Peyer's patch (tissue), 4 donors: Measurements from ENCODE around the gene CPNE9.

ENCODE experiments used
- CTCF ChIP-seq, 6 experiments: fragments of 450-650 bp in 4 of 6; fragments of 200-600 bp in 2 of 6; sonication (generic) in 1 of 6; IDR thresholded peaks; one replicate each; pipeline ENCODE4 v1.5.1; 2017 to 2019; ENCODE audit warnings: antibody characterized with exemption in 6 of 6, mild to moderate bottlenecking in 3 of 6, moderate library complexity in 1 of 6
- POLR2A ChIP-seq, 2 donors: fragments of 450-650 bp; IDR thresholded peaks; one replicate each; pipeline ENCODE4 v1.5.1; 2017; ENCODE audit warnings: antibody characterized with exemption in 2 of 2, mild to moderate bottlenecking in 2 of 2, moderate library complexity in 2 of 2

GRCh38 chr3:9750556-9751411, 47.2 kb downstream of the CPNE9 start:
- TF ChIP-seq POLR2A (IDR thresholded peaks at IDR 0.05) (peak; percentile 24 to 66), CTCF (IDR thresholded peaks at IDR 0.05) (no peak)
